Embryonic facial prominence (tissue), 1 donor: ENCODE measurements around the gene IDI2.

Experiments used
- DNase-seq: peaks from one replicate; pipeline ENCODE4 v3.0.0-alpha.2; 2016; ENCODE audit errors: extremely low spot score

Gene IDI2

GRCh38 chr10:980468-981093 lies 45.1 kb downstream of the IDI2 start:
- DNase-seq, result no peak

DNA sequence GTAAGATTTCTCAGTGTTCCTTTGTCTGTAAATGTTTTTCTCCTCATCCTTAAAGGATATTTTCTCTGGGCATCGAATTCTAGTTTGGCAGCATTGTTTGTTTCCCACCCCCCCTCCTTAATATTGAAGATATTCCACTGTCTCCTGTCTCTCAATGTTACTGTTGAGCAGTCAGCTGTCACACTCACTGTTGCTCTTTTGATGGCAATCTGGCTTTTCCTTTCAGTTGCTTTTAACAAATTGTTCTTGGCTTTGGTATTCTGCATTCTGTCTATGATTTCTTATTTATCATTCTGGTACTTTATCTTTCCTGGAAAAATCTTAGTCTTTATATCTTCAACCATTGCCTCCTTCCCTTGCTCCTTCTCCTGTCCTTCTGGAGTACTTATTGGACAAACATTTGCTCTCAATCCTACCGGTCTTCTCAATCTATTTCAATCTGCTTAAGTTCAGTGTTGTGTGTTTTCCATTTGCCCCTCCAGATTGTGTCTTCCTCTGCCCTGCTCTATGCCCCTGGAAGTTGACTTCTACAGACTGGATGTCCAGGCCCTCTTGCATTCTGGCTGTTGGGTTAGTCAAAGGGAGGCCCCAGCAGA lies 46.7 kb downstream of the IDI2 start:
- no peak for DNase-seq

- DNase-seq, result no peak
Measured at GRCh38 chr10:976316-976715, 49.3 kb downstream of the IDI2 start.

DNA sequence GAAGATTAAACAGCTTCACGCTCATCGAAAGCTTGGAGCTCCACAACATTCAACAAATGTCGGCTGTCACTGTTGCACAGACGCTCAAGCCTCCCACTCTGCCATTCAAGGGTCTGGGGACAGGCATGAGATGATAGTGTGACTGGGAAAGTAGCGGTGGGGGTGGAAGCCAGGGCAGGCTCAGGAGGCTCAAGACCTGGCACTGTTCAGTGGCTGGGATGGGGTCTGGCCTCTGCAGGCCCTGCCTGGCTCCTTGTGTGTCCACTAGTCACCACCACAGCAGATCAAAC lies 50.9 kb downstream of the IDI2 start:
- no peak for DNase-seq

GRCh38 chr10:974038-974784 lies 51.4 kb downstream of the IDI2 start:
- no peak for DNase-seq

DNA sequence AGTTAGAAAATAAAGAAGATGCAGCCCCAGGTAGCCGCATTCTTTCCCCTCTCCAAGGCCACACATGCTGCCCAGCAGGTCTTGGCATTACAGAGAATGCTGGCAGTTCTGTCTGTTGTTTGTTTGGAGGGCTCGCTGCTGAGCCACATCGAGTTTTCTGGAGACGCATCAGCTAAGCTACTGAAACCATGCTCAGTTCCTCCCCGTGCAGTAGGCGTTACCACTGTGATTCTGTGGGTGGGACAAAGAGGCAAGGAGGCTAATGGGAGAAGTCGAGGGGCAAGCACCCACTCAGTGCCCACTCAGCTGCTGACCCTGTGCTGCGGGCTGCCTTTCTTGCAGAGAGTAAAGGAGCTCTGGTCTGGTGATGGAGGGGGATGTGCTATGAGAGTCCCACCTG lies 52.9 kb downstream of the IDI2 start:
- no peak for DNase-seq

DNA sequence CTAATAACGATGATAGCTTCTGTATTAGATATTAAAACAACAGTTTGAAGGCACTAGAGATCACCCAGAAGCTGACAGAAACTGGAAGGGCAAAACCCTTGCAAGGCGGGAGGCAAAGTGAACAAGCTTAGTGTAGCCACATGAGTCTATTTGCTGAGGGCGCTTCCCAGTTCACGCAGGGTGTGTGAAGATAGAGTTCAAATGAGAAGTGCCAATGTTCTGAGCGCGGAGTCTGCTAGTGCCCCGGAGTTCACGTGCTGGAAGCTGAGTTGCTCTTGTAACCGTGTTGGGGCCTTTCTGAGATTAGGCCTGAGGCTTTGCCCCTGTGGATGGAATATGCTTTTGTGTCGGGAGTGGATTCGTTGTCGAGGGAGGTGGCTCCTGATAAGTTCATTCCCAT lies 54.0 kb downstream of the IDI2 start:
- no peak for DNase-seq

GRCh38 chr10:971150-971542 lies 54.5 kb downstream of the IDI2 start:
- DNase-seq, result no peak

DNA sequence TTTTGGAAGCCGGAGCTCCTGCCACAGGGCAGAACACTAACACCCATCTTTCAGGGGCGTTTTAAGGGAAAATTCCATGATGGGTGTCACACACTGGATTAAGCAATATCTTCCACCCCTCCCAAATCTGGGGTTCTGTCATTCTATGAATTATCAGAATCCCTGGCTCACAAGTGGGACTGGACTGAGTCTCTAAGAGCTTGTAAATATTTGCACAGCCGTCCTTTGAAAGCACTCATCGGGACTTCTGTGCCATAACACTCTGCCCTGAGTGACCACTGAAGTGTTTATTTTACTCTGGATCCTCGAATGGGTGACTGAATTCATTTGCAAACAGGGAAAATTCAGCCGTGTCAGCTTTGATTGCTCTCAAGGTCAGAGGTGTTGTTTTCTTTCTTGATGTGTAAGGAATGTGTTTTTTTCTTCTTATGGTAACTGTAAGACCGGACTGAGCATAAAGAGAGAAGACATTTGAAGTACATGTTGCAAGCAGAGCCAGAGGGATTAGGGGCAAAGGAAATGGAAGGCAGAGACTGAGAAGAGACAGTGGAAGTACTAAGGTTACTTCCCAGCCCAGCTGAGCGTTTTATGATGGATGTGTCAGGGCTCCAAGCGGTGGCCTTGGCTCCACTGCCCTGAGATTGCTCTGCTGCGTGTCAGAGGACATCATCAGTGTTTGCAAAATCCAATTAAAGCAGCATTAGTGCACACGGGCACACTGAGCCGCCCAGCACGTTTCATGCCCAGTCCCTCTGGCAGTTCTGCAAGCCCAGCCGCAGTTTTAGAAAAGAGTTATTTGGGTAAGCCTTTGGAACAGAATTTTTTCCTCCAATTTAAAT lies 55.1 kb downstream of the IDI2 start:
- no peak for DNase-seq

GRCh38 chr10:969473-970150 lies 56.0 kb downstream of the IDI2 start:
- DNase-seq, result no peak
